SH-SY5Y (cell line): ENCODE measurements around the gene GSE1.

Experiments
- GATA2 ChIP-seq: IDR thresholded peaks from 2 replicates; pipeline ENCODE4 v1.6.1; 2011; ENCODE audit warnings: mild to moderate bottlenecking, low read depth, low read length
- GATA3 ChIP-seq: IDR thresholded peaks from 2 replicates; pipeline ENCODE4 v1.6.1; 2011; ENCODE audit warnings: low read depth, mild to moderate bottlenecking, low read length, moderate library complexity

Gene GSE1

DNA sequence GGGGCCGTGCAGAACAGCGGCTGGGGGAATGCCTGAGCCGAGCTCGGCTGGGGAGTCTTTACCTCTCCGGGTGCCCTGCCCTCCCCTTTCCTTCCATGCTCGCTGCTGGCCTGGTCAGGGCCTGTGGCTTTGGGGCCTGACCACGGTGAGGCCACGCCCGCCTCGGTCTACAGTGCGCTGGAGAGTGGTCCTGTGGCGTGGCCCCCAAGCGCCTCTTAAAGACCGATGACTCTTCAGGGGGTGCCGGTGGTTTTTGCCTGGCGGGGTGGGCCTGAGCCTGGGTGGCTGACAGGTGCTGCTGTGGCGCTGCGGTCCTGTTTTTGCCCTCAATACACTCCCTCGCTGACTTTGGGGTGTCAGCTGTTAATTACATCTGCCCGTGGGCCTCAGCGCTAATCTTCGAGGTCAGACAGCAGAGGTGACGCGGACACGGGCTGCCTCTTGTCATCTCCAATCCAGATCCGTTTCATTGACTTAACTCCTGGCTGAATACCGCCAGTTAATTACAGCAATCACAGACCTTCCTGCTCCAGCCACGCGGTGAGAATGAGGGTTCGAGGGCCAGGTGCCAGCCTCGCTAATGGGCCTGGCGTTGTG lies 29.7 kb downstream of the GSE1 start:
- TF ChIP-seq GATA3 (no peak), GATA2 (no peak)

DNA sequence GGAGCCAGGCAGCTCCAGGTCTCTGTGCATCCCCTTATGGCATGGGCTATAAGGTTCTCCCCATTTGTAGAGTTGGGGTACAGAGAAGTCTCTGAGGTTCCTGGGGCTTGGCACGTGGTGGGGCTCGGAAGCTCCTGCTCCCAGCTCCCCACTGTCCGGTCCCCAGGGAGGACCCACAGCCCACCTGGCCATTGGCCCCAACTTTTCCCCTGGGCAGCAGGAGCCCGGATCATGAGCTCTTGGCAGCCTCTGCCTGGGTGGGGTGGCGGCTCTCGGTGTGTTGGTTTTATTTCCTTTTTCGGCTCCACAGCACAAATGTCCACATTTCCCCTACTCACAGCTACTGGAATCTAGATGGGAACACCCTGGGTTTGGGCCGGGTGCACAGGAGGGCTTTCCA lies 30.5 kb downstream of the GSE1 start:
- TF ChIP-seq GATA3: no peak
- no peak for TF ChIP-seq GATA2

DNA sequence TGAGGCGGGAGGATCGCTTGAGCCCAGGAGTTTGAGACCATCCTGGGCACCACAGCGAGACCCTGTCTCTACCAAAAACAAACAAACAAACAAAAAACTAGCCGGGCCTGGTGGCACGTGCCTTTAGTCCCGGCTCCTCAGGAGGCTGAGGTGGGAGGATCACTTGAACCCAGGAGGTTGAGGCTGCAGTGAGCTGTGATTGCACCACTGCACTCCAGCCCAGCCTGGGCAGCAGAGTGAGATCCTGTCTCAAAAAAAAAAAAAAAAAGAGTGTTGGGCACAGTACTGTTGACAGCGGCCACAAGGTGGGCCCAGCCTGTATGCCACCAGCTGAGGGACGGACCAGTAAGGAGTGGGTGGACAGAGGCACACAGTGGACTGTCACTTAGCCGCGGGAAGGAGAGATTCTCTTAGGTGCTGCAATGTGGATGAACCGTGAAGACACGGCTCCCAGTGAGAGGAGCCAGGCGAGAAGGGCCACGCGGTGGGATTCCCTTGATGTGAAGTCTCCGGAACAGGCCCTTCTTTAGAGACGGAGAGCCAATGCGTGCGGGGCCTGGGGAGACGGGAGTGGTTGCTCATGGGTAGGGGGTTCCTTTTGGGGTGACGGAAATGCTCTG lies 31.1 kb downstream of the GSE1 start:
- TF ChIP-seq GATA2 (no peak), GATA3 (no peak)

DNA sequence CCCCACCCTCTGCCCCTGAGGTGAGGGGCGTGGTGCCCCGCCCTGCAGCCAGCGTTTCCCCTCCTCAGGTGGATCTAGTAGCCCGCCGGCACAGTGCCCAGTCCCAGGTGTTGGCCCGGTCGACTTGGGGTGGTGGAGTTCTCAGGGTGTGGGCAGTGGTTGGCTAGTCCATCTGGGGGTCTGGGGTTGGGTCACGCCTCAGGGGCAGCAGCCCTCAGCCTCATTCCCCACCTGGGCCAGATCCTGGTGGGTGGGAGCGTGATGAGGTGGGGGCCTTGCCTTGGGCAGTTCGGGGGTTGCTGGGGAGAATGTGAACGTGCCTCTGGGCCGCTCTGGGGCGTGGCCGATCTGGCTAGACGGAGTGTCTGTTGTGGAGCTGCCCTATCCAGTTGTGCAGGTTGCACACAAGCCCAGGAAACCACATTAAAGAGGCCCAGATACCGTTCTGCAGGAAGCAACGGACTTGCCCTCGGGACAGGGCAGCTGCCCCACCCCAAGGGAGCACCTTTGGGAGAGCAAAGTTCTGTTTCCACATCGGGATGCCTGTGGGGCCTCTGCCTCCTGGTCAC lies 32.0 kb downstream of the GSE1 start:
- no peak for TF ChIP-seq GATA2
- TF ChIP-seq GATA3: no peak

DNA sequence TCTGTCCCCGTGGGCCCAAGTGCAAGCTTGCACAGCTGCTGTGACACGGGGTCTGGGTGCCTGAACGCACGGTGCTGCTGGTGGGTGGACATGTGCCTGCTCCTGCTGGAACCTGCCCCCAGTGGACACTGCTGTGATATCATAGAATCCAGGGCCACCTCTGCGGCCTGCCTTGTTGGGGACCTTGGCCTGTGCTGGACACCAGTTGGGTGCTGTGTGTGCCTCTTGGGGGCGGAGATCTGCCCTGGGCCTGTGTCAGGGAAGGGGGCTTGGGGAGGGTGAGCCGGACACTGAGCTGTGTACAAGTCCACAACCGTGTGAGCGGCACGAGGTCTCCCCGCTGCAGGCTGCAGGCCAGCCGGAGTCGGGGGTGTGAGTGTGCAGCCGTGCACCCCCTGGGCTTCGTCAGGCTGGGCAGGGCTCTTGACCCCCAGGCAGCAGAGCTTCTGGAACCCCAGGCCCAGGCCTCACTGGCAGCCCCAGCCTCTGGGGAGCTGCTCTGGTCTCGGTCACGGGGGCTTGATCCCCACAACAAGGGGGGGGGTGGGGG lies 33.3 kb downstream of the GSE1 start:
- no peak for TF ChIP-seq GATA3
- TF ChIP-seq GATA2: no peak

DNA sequence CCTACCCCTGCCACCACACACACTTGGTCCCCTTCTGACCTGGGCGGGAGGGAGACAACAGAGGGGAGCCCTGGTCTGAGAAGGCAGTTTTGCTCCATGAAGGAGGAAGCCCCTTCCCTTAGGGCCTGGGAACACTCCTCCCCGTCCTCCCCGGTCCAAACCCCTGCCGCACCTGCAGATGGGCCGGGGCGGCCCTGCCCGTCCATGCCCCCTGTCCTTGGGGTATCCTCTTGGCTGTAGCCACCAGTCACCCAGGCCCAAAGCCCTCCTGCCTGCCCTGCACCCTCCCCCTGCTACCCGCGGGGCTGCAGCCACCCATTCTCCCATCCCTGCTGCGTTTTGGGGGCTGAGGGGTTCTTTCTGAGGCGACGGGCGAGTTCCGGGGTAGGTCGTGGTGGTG lies 33.9 kb downstream of the GSE1 start:
- TF ChIP-seq GATA2: no peak
- no peak for TF ChIP-seq GATA3

DNA sequence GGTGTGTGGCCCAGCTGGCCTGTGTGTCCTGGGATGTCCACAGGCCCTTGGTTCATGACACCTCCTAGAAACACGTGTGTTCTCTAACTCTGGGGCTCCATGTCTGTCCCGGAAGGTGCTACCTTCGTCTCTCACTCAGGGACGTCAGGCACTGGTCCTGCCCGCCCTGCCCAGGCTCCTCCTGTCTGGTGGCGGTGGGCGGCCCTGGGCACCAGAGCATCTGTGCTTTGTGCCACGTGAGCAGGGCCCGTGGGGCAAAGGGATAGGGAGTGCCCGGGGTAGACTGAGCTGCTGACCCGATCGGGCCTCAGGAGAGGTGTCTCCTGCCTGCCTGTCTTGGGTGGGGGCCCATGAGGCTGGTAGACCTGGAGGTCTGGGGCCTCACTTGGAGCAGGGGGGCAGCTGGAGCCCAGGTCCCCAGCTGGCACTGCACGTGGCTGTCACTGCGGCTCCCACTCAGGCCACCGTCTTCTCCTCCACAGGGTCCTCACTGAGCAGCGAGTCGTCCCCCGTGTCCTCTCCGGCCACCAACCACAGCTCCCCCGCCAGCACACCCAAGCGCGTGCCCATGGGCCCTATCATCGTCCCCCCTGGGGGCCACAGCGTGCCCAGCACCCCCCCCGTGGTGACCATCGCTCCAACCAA lies 35.1 kb downstream of the GSE1 start:
- no peak for TF ChIP-seq GATA2
- no peak for TF ChIP-seq GATA3

DNA sequence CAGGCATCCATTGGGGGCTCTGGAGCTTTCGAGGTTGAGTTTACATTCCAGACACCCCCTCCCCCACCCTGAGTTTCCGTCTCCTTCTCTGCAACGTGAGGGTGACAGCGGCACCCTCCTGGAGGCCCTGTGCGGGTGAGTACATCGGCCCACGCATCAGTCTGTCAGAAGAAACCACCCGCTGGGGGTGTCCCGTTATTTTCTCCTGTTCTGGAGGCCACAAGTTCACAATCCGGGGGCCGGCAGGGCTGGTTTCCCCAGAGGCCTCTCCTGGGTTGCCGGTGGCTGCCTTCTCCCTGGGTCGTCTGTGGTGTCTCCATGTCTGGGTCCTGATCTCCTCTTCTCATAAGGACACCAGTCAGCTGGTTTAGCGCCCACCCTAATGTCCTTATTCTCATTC lies 35.7 kb downstream of the GSE1 start:
- TF ChIP-seq GATA2 (no peak), GATA3 (no peak)

DNA sequence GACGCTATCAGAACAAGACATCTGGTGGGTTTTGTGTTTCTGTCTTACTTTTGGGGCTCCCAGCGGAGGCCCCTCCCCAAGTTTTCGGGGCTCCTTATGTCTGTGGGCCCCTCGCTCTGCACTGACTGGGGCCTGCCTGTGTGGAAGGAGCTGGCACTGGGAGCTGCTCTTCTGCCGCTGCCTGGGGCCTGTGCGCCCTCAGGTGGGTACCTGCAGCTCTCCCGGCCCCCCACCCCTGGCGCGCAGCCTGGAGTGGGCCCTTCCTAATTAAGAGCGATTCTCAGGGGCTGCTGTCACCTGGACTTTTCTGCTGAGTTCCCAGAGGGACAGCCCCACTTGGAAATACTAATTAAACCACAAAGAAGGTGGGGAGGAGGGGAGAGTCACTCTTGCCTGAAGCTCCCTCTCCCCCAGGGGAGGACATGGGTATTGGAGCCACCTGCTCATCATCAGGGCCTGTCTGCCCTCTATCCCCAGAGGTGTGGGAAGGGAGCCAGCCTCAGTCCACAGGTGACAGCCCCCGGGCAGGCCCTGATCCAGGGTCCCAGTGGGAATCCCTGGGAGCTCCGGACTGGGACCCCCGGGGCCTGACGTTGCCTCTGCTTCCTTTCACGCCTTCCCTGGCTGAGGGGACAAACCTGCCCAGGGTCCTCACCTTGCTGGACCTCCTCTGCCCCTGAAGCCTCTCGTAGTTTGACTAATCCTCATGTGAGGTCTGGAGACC lies 36.5 kb downstream of the GSE1 start:
- TF ChIP-seq GATA3 (no peak), GATA2 (no peak)

DNA sequence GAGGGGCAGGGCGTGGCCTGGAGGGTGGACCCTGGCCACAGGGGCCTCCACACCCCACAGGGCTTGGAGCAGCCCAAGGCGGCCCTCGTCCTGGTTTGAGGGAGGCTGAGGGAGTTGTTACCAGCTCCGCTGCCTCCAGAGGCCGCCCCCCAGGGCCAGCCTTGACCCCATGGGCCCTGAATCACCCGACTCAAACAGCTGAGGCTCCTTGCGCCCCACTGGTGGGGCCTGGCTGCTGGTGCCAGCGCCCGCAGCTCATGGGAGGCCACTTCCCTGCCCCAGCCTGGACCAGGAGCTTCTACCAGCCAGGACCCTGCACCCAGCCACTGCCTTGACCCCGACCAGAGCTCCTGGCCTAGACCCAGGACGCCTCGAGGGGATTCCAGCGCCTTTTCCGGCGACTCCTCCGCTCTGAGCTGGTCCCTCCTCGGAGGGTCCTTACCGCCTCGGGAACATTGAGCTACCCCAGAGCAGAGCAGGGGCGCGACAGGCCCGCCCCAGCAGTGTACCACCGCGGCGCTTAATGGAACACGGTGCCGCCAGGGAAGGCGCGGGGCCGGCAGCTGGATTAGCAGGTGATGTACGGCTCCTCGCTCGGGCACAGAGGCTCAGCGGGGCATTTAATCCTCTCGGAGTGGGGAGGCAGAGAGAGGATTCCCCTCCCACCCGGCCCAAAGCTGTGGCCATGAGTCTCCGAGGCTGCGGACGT lies 37.2 kb downstream of the GSE1 start:
- TF ChIP-seq GATA2: no peak
- no peak for TF ChIP-seq GATA3

DNA sequence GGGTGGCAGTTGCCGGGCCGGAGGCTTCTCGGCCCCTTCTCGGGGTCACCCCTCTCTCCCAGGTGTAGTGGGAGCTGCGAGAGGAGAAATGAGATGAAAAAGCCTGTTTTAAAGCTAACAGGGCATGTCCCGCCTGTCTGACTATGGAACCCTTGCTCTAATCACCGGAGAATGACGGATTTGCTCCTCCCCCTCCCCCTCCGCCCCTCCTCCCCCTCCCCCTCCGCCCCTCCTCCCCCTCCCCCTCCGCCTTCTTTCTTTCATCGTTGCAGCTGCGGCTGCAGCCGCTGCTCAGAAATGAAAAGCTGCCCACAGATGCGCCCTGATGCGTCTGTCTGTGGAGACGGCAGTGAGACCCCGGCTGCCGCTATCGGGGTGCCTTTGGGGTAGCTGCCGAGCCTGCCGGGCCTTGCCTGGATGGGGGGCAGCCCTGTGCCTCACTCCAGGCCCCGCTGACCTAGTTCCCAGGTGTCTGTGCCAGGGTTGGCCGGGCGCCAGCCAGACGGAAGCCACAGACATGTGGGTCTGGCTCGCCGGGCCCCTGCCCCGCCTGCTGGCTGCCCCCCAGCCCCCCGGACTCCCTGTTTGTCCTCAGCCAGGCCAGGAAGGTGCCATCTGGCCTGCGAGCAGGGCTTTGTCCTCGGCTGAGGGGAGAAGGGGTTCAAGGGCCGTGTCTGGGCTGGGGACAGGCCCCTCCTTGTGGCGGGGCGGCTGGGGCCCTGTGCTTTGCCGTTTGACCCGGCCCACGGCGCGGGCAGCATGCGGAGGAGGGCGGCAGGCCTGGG lies 37.9 kb downstream of the GSE1 start:
- TF ChIP-seq GATA3: no peak
- no peak for TF ChIP-seq GATA2

DNA sequence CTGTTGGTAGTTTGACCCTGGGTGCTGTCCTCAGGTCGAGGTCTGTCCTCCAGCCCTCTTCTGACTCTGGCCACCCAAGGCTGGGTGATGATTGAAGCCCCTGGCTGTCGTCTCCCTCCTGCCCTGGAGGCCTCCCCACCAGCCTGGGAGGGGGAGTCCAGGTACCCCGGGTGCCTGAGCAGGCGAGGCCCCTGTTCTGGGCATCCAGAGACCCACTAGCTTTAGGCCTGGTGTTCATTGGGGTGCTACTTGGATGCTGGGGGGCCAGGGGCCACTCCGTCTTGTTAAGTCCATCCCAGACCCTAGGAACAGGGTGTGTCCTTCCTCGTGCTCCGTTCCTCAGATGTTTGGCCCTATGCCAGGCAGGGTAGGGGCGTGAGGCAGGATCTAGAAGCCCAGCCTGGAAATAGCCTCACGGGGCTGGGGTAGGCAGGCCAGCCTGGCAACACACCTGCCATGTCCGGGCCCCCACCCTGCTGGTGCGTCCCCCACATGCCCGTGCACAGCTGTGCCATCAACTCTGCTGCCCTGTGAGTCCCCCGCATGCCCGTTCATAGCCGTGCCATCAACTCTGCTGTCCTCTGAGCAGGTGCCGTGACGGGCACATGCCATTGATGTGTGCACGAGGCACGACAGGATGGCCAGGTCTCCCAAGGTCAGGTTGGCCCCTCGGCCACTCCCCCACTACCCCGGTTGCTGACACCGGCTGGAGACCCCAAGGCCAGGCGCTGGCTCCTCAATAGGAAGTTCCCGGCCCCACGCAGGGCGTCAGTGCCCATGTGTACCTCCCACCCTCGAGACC lies 38.7 kb downstream of the GSE1 start:
- no peak for TF ChIP-seq GATA3
- no peak for TF ChIP-seq GATA2
